Neural cell (in vitro differentiated cells): ENCODE results near the gene C8A. TPM values are rescaled to one million over a fixed set of nuclear protein-coding genes. Genes with fewer than 3 reads are reported as not detected.

Experiments
- H2AFZ ChIP-seq: fragments of 200-600, 300-800 bp; sonication (generic), shearing (Covaris generic); 2 replicates; pipeline ENCODE4 v1.6.0; 2014; ENCODE audit warnings: low read depth, mild to moderate bottlenecking, antibody characterized with exemption, low read length, moderate library complexity
- H3F3A ChIP-seq: fragments of 200-600 bp; shearing (Covaris generic); 2 replicates; pipeline ENCODE4 v1.6.1; 2016; ENCODE audit warnings: mild to moderate bottlenecking, moderate library complexity, mixed read lengths, antibody characterized with exemption, low read length; ENCODE audit not compliant: insufficient read depth, poor library complexity, severe bottlenecking
- H3K27ac ChIP-seq: fragments of 200-600, 300-800 bp; sonication (generic), shearing (Covaris generic); 2 replicates; pipeline ENCODE4 v1.5.1; 2014; ENCODE audit warnings: mild to moderate bottlenecking, low read length, moderate library complexity
- H3K27me3 ChIP-seq: fragments of 300-800, 200-600 bp; sonication (generic), shearing (Covaris generic); 2 replicates; pipeline ENCODE4 v1.6.0; 2014; ENCODE audit warnings: mild to moderate bottlenecking, low read depth, low read length, moderate library complexity; ENCODE audit not compliant: insufficient read depth
- H3K36me3 ChIP-seq: fragments of 300-800, 200-600 bp; sonication (generic), shearing (Covaris generic); 2 replicates; pipeline ENCODE4 v1.5.1; 2014; ENCODE audit warnings: mild to moderate bottlenecking, antibody characterized with exemption, low read length, moderate library complexity; ENCODE audit not compliant: insufficient read depth
- H3K4me2 ChIP-seq: fragments of 300-800, 200-600 bp; sonication (generic), shearing (Covaris generic); 2 replicates; pipeline ENCODE4 v1.6.0; 2014; ENCODE audit warnings: mild to moderate bottlenecking, low read length
- H3K4me3 ChIP-seq: fragments of 300-800, 200-600 bp; sonication (generic), shearing (Covaris generic); 2 replicates; pipeline ENCODE4 v1.5.1; 2014; ENCODE audit warnings: mild to moderate bottlenecking, low read length, moderate library complexity
- H3K79me2 ChIP-seq: fragments of 200-600 bp; shearing (Covaris generic); replicated peaks from 2 replicates; pipeline ENCODE4 v1.6.0; 2014; ENCODE audit warnings: mild to moderate bottlenecking, low read length, moderate library complexity; ENCODE audit not compliant: insufficient read depth
- H3K9ac ChIP-seq: fragments of 300-800, 200-600 bp; sonication (generic), shearing (Covaris generic); 2 replicates; pipeline ENCODE4 v1.6.1; 2016; ENCODE audit warnings: mild to moderate bottlenecking, low read length, mixed read lengths
- H3K9me2 ChIP-seq: fragments of 200-600 bp; shearing (Covaris generic); 2 replicates; pipeline ENCODE4 v1.6.1; 2016; ENCODE audit warnings: mild to moderate bottlenecking, low read length, mixed read lengths; ENCODE audit not compliant: insufficient read depth
- H3K9me3 ChIP-seq: fragments of 200-600, 300-800 bp; sonication (generic), shearing (Covaris generic); 2 replicates; pipeline ENCODE4 v1.6.1; 2016; ENCODE audit warnings: mild to moderate bottlenecking, mixed run types, low read length, moderate library complexity, mixed read lengths
- H4K20me1 ChIP-seq: fragments of 200-600 bp; shearing (Covaris generic); 2 replicates; pipeline ENCODE4 v1.6.1; 2016; ENCODE audit warnings: mild to moderate bottlenecking, mixed run types; ENCODE audit not compliant: insufficient read depth
- CTCF ChIP-seq: fragments of 450-650 bp; IDR thresholded peaks from 2 replicates; pipeline ENCODE4 v1.5.1; 2014; ENCODE audit warnings: antibody characterized with exemption, mild to moderate bottlenecking, moderate library complexity; ENCODE audit not compliant: poor library complexity, severe bottlenecking
- EP300 ChIP-seq: fragments of 450-650 bp; conservative IDR thresholded peaks from 2 replicates; pipeline ENCODE4 v1.6.1; 2014; ENCODE audit warnings: antibody characterized with exemption, mild to moderate bottlenecking, moderate library complexity; ENCODE audit not compliant: poor library complexity, severe bottlenecking
- EZH2 ChIP-seq: fragments of 200-600, 300-800 bp; shearing (Covaris generic), sonication (generic); IDR thresholded peaks from 2 replicates; pipeline ENCODE4 v1.6.1; 2014; ENCODE audit warnings: antibody characterized with exemption, low read length, borderline replicate concordance, mild to moderate bottlenecking; ENCODE audit not compliant: insufficient read depth, poor library complexity, severe bottlenecking
- MXI1 ChIP-seq: fragments of 450-650 bp; conservative IDR thresholded peaks from 2 replicates; pipeline ENCODE4 v1.6.1; 2014; ENCODE audit warnings: antibody characterized with exemption, mild to moderate bottlenecking; ENCODE audit not compliant: poor library complexity, severe bottlenecking
- POLR2AphosphoS5 ChIP-seq: IDR thresholded peaks from 2 replicates; pipeline ENCODE4 v1.6.1; 2012
- RAD21 ChIP-seq: fragments of 450-650 bp; conservative IDR thresholded peaks from 2 replicates; pipeline ENCODE4 v1.6.1; 2014; ENCODE audit warnings: antibody characterized with exemption, mild to moderate bottlenecking, moderate library complexity
- REST ChIP-seq: IDR thresholded peaks from 2 replicates; pipeline ENCODE4 v1.6.1; 2012; ENCODE audit warnings: borderline replicate concordance
- SMC3 ChIP-seq: fragments of 450-650 bp; conservative IDR thresholded peaks from 2 replicates; pipeline ENCODE4 v1.6.1; 2014; ENCODE audit warnings: antibody characterized with exemption, mild to moderate bottlenecking, moderate library complexity; ENCODE audit not compliant: poor library complexity
- TAF1 ChIP-seq: IDR thresholded peaks from 2 replicates; pipeline ENCODE4 v1.6.1; 2012; ENCODE audit warnings: low read depth
- polyA plus RNA-seq: library from polyadenylated mRNA; depleted of rRNA; stranded (reverse); fragments of >200 nt; gene quantifications from 2 replicates; pipeline ENCODE4 v1.2.3, GENCODE V29; 2014

C8A gene
- polyA plus RNA-seq, 1 donor from 2014 or later = not detected

GRCh38 chr1:56966698-56966999 is 112.1 kb downstream of the C8A start:
- Histone ChIP-seq H3K9ac (no peak overlapping the region), H2AFZ (no peak overlapping the region), H3K36me3 (no peaks in the 10 kb centered on the region), H3K4me2 (no peak overlapping the region), H3F3A (no peaks in the 10 kb centered on the region), H3K9me3 (no peaks in the 10 kb centered on the region), H3K79me2 (no peaks in the 10 kb centered on the region), H4K20me1 (no peaks in the 10 kb centered on the region), H3K27me3 (no peaks in the 10 kb centered on the region), H3K4me3 (no peak overlapping the region), H3K27ac (no peak overlapping the region), H3K9me2 (no peaks in the 10 kb centered on the region)
- no peak for TF ChIP-seq POLR2AphosphoS5
- TF ChIP-seq EZH2 = no peak
- TF ChIP-seq CTCF = no peak
- no peak for TF ChIP-seq EP300
- no peak for TF ChIP-seq RAD21
- no peak for TF ChIP-seq TAF1
- TF ChIP-seq MXI1 = no peak
- TF ChIP-seq SMC3 = no peak
- TF ChIP-seq REST = no peak

GRCh38 chr1:56967355-56967754 is 112.8 kb downstream of the C8A start:
- Histone ChIP-seq H3K27ac (no peak overlapping the region), H3K36me3 (no peaks in the 10 kb centered on the region), H2AFZ (no peak overlapping the region), H3K4me3 (no peak overlapping the region), H3K4me2 (no peak overlapping the region), H3K9me3 (no peaks in the 10 kb centered on the region), H3K9me2 (no peaks in the 10 kb centered on the region), H3F3A (no peaks in the 10 kb centered on the region), H3K9ac (no peak overlapping the region), H3K79me2 (no peaks in the 10 kb centered on the region), H4K20me1 (no peaks in the 10 kb centered on the region), H3K27me3 (no peaks in the 10 kb centered on the region)
- no peak for TF ChIP-seq EP300
- no peak for TF ChIP-seq CTCF
- TF ChIP-seq TAF1 = no peak
- no peak for TF ChIP-seq MXI1
- no peak for TF ChIP-seq POLR2AphosphoS5
- TF ChIP-seq REST = no peak
